HG02610 (cell line): ENCODE results near the gene ARHGAP26.
A peak's percentile ranks its signal among the peaks of the same experiment; 100 is the strongest.
"Not testable (repeated sequence)": the region's sequence is repeated elsewhere in the genome, so short reads cannot be mapped to it uniquely, and the experiment has no call there.

ENCODE experiments used
- ATAC-seq: cut with Tn5 transposase; IDR thresholded peaks from one replicate; pipeline ENCODE4 v1.9.1; 2021; ENCODE audit warnings: mild to moderate bottlenecking, moderate library complexity; ENCODE audit not compliant: unreplicated experiment

Gene ARHGAP26

DNA sequence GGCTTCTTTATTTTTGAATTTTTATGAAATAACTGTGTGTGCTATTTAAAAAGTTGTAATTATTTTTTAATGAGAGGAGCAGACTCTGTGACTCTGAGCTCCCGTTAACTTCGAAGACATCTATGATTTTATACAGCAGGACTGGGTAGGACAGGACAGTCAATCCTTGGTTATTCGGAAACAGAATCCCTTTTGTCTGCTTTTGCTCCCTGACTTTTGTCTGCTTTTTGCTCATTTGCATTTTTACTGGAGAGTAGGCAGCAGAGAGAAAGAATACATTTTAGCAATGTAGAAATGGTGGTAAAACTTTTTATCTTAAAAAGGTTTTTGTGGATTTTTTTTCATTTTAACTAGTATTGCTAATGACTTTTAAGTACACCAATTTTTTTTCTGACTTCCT, 303.6 kb downstream of the ARHGAP26 start:
- ATAC-seq = no peak

GRCh38 chr5:143074414-143074996, 304.3 kb downstream of the ARHGAP26 start:
- no peak for ATAC-seq

DNA sequence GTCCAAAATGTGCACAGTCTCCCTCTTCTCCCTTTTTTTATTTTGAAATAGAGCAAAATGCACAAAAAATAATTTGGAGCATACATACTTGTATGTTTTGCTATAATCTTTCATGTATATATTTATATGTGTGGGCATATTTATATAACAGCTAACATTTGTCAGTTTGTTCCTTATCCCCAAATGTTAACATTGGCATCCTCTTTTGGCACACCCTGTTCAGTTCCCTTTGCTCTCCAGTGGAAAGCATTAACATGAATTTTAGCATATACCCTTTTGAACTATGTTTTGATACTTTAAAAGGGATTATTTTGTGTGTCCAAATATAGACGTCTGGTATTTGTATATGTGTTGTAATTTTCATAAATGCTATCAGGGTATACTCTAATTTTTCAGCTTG, 306.2 kb downstream of the ARHGAP26 start:
- no peak for ATAC-seq

- no peak for ATAC-seq
These were observed 307.4 kb downstream of the ARHGAP26 start for GRCh38 chr5:143077453-143078103.

DNA sequence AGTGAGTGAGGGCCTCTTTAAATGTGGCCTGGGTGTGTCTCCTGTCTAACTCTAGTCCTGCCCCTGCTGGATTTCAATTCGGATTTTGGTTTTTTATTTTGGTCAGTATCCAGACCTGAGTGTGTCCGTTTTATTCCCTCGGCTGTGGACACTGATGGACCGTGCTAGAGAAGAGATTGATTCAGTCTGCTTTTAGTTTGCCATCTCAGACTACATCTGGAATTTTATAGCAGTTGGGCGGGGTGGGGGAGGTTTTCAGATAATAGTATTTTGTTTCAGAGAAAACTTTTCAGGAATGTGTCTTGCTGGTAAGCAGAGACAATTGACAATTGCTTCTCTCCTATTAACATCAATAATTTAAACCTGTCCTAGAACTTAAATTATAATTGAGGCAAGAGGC, 308.1 kb downstream of the ARHGAP26 start:
- no peak for ATAC-seq

DNA sequence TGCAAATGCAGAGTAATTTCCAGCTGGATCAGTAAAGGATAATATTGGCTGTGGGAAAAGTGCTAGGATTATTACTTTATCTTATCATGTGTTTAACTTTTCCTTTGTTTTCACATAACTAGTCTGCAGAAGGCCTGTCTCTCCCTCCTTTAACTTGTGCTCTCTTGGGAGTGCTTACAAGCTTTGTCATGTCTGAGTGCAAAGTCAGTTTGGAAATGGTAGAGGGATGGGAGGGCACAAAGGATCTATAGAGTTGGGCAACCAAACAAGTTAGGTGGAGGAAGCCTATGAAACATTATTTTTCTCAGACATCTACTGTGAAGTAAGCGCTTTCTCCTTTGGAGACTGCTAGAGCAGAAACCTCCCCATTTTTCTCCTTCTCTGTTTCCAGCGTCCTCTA, 308.8 kb downstream of the ARHGAP26 start:
- ATAC-seq = no peak

- ATAC-seq = no peak
These were observed 310.2 kb downstream of the ARHGAP26 start for GRCh38 chr5:143080407-143080806.

GRCh38 chr5:143080982-143081381, 310.8 kb downstream of the ARHGAP26 start:
- no peak for ATAC-seq

DNA sequence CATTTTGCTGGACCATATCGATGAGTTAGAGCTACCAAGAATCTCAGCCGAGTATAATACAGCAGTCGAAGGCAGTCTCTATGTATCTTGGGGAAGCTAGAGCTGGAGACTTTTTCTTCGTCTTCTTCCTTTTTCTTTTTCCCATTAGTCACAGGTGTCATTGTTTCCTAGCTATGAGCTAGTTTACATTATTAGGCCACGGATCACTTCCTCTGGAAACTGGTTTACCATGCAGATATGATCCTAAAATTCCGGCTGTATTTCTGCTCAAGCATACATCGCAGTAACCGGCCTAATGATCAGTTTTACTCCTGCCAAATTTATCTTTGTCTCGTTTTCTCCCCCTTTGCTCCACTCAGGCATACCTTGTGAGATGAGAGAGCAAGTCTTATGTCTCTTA, 312.8 kb downstream of the ARHGAP26 start:
- no peak for ATAC-seq

DNA sequence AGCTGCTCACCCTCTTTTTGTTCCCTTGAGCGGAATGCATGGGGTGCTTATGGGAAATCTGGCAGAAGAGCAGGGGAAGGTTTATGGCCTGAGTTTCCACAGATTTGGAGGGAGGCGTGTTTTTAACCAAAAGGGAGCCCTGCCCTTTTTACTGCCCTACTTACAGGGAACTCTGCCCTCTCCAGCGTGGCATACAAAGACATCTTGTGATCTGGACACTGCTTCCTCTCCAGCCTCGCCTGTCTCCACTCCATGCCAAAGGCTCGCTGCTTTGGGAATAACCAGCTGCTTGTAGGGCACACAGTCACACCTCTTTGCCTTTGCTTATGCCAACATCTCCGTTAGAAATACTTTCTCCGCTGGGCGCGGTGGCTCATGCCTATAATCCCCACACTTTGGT, 314.2 kb downstream of the ARHGAP26 start:
- ATAC-seq = no peak

DNA sequence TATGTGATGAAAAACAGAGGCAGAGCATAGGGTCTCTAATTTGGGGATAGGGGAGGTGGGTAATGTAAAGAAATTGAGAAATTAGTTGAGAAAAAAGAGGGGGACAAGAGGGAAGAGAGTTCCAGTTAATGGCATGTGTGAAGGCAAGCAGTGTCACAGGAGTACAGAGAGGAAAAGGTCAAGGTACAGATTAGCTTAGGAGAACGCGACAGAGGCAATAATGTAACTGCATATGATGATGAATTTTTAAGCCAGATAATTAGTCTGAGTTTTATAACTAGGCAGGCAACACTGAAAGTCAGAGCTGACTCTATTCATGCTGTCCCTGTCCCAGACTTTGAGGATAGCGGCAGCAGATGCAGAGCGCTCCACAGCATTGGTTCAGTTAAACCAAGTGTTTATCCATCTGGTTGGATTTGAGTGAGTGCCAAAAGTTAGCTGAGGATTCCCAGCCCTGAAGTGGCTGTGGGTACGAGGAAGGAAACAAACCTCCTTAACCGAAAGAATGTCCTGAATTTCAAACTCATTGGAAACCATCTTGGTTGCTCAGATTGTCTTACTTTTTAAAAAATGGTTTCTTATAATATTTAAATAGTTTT, 315.2 kb downstream of the ARHGAP26 start:
- ATAC-seq = no peak

DNA sequence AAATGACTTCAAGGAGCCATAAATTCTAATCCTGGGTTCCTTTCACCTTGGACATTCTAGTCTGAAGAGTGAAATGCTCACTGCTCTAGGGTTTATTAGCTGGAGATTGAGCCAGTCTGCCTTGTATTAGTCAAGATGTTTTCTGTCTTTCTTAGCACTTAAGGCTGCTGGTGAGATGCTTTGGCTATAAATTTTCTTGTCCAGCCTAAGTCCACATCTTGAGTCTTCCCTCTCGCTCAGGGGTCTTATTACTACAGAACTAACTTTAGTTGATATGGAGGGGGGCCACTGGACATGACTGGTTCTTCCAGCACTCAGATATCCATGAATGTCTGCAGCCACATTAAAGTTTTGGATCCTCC, 316.4 kb downstream of the ARHGAP26 start:
- ATAC-seq = no peak

GRCh38 chr5:143086908-143087637, 316.9 kb downstream of the ARHGAP26 start:
- no peak for ATAC-seq

DNA sequence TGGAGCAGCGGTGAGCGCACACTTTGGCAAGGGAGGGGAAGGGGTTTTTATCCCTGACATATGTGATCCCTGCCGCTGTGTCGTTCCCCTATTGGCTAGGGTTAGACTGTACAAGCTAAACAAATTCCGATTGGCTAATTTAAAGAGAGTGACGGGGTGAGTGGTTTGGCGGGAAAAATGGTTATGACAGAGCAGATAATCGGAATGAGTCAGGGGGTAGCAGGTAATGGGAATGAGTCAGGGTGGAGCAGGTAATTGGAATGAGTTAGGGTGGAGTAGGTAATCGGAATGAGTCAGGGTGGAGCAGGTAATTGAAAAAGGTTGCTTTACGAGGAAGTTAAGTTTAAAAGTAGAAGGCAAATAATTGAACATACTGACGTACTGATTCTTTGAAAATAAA, 318.5 kb downstream of the ARHGAP26 start:
- ATAC-seq = not testable (repeated sequence)

- not testable (repeated sequence) for ATAC-seq
These were observed 319.9 kb downstream of the ARHGAP26 start for GRCh38 chr5:143090044-143090443.

- not testable (repeated sequence) for ATAC-seq
These were observed 322.7 kb downstream of the ARHGAP26 start for GRCh38 chr5:143092711-143093451.

DNA sequence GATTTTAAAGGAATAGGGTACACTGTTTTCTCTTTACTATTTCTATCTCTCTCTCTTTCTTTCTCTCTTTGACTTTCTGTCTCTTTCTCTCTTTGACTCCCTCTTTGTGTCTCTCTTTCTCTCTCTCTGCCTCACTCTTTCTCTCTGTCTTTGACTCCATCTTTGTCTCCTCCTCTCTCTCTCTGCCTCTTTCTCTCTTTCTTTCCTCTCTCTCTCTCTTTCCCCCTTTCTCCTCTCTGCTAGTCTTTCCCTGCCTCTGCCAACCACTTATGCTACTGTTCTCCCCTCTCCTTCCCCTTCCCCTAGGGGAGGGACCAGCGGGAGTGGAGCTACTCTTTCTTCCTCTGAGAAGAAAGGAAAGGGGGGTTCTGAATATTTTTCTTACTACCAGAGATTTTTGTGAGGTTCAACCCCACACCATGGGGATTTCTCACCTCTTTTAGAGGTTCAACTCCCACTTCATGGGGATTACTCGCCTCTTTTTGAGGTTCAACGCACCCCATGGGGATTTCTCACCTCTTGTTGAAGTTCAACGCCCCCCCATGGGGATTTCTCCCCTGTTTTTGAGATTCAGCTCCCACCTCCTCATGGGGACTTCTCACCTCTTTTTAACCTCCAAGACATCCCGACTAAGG, 323.4 kb downstream of the ARHGAP26 start:
- no peak for ATAC-seq

DNA sequence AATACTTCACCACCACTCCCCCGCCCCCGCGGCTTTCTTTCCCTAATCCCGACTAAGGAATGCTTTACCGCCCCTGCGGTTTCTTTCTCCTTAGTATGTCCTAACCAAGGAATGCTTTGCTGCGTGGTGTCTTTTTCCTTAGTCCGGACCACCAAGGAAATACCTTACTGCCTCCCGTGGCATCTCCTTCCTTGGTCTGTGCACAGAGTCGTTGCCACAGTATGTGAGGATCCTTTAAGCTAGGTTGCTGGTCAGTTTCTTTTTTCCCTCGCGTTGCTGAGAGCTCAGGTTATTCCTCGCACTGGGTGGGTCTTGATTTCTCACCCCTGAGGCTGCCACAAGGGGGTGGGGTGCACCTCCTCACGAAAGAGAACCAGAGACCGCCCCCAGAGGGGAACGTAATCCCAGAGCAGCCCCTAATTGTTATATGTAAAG, 323.9 kb downstream of the ARHGAP26 start:
- ATAC-seq = no peak

- not testable (repeated sequence) for ATAC-seq
These were observed 324.4 kb downstream of the ARHGAP26 start for GRCh38 chr5:143094608-143095007.

GRCh38 chr5:143101121-143101520, 330.9 kb downstream of the ARHGAP26 start:
- ATAC-seq = peak; percentile 90
